HL-60 (cell line): Measurements from ENCODE around the gene MSI2.

Source experiments
- CTCF ChIP-seq: IDR thresholded peaks from one replicate; pipeline ENCODE4 v1.5.1; 2011; ENCODE audit warnings: low read length, control low read depth, inconsistent platforms; ENCODE audit not compliant: insufficient read depth
- GABPA ChIP-seq: IDR thresholded peaks from 2 replicates; pipeline ENCODE4 v1.6.1; 2012; ENCODE audit warnings: low read depth
- POLR2AphosphoS5 ChIP-seq: IDR thresholded peaks from 2 replicates; pipeline ENCODE4 v1.6.1; 2012; ENCODE audit warnings: low read depth
- REST ChIP-seq: IDR thresholded peaks from 2 replicates; pipeline ENCODE4 v1.6.1; 2012; ENCODE audit warnings: low read depth; ENCODE audit not compliant: insufficient replicate concordance

- TF ChIP-seq CTCF: no peak
- TF ChIP-seq GABPA: no peak
- no peak for TF ChIP-seq POLR2AphosphoS5
- no peak for TF ChIP-seq REST
Measured at GRCh38 chr17:57395721-57396321, 139.5 kb downstream of the MSI2 start.
